GM18868 (cell line): ENCODE data around the gene CLDN17.

Experiments used
- ATAC-seq: cut with Tn5 transposase; IDR thresholded peaks from one replicate; pipeline ENCODE4 v1.9.1; 2021; ENCODE audit warnings: mild to moderate bottlenecking, moderate library complexity; ENCODE audit not compliant: unreplicated experiment

Gene CLDN17

DNA sequence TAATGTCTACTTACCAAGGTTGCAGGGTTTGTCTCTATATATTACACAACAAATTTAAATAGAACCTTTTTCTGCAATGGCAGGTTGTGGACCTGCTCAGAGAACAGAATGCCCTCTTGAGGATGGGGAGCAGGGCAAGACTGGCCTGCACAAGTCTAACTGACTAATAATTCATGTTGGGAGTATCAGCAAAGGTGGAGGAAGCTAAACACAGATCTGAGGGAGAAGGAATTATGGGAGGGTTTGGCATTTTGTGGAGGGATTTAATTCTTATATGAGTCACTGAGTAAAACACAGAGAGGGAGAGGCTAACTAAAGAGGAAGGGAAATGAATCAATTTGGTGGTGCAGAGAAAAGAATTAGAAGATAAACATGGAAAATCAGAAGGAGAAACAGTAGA is 40.0 kb downstream of the CLDN17 start:
- ATAC-seq, result no peak

- ATAC-seq, result no peak
These were observed 49.0 kb downstream of the CLDN17 start for GRCh38 chr21:30117631-30118030.

DNA sequence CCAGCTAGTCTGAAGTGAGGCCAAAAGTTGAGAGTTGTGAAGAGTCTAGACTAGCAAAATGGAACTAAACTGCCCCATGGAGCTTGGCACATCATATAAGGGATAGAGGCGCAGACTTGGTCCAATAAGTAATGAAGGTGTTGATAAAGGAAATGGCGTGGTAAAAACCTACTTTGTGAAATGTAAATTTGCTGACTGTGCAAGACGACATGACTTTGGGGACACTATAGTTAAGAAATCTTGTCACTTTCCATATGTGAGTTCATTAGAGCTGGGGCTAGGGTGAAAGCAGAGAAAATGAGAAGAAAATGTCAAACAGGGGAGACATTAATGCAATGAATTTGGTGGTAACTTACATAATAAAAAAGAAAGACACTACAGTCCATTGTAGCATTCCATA is 50.1 kb downstream of the CLDN17 start:
- ATAC-seq, result no peak
